ENCODE data around the gene RGL2. TPM values are rescaled to one million over a fixed set of nuclear protein-coding genes. Genes with fewer than 3 reads are reported as not detected.

The RGL2 gene
- total and polyA plus RNA-seq, 2 of the 13 experiments (the other 11 are each of a cell fraction or from before 2014, with no cell fraction given): 22.9 to 47.4 TPM

DNA sequence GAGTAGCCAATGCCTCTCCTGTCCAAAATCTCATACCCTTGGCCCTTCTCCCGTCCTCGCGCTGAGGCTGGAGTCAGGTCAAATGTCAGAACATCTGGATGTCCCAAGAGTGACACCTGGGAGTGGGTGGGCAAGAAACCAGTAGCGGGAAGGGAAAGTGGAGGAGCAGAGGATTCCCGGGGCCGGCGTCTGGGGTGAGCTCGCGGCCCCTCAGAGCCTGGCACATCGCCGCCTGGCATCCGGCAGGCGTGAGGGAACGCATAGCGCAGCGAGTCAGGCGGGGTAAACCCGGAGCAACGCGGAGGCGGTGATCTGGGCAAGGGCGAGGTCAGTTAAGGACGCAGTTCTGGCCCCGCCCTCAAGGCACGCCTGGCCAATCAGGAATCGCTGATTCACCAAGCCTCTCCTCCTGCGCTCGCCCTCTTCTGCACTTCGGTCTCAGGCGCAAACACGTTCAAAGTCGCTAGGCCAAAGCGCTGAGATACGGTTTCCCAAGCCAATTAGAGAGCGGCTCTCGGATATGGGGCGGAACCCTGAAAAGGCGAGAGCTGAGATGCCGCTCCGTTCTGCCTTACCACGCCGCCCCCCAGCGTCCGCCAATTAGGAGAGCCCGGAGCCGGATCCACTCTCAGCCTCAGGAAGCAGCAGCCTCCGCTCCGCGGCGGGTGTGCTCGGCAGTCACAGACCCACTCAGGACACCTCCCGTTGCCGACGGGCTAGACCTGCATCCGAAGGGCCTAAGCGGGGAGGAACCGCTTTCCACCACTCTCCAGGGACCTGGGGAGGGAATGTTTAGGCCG is 49.6 kb downstream of the RGL2 start (continued):
- TF ChIP-seq, protein P1, sequence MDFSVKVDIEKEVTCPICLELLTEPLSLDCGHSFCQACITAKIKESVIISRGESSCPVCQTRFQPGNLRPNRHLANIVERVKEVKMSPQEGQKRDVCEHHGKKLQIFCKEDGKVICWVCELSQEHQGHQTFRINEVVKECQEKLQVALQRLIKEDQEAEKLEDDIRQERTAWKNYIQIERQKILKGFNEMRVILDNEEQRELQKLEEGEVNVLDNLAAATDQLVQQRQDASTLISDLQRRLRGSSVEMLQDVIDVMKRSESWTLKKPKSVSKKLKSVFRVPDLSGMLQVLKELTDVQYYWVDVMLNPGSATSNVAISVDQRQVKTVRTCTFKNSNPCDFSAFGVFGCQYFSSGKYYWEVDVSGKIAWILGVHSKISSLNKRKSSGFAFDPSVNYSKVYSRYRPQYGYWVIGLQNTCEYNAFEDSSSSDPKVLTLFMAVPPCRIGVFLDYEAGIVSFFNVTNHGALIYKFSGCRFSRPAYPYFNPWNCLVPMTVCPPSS (IDR thresholded peaks at IDR 0.05): no peak
- TF ChIP-seq ZNF484 (CRISPR knock-in tag; IDR thresholded peaks at IDR 0.05; ENCODE audit: borderline replicate concordance, low read depth) (no peak), ZNF446 (CRISPR knock-in tag; IDR thresholded peaks at IDR 0.05) (no peak; the same call in 1 of the 2 replicates), ZNF788 (CRISPR knock-in tag; IDR thresholded peaks at IDR 0.05; ENCODE audit: borderline replicate concordance) (peak; percentile 55; the same call in 1 of the 2 replicates), ZNF780A (CRISPR knock-in tag; IDR thresholded peaks at IDR 0.05) (no peak), ZKSCAN1 (IDR thresholded peaks at IDR 0.05; ENCODE audit: low read length) (no peak), GLI4 (CRISPR knock-in tag; IDR thresholded peaks at IDR 0.05; ENCODE audit: borderline replicate concordance) (no peak), HMGA1 (CRISPR knock-in tag; conservative IDR thresholded peaks at IDR 0.05) (no peak), PRMT3 (CRISPR knock-in tag; IDR thresholded peaks at IDR 0.05; ENCODE audit: borderline replicate concordance, low read depth) (no peak), FOXP1 (IDR thresholded peaks at IDR 0.05) (no peak), FOXP1 (CRISPR knock-in tag; IDR thresholded peaks at IDR 0.05) (0 out of 2 replicates have a peak, but pooled peaks have one; percentile 3), ZNF44 (CRISPR knock-in tag; IDR thresholded peaks at IDR 0.05) (no peak), GABPA (IDR thresholded peaks at IDR 0.05; ENCODE audit: low read depth, low read length) (peak; percentile 45), GABPA (CRISPR knock-in tag; IDR thresholded peaks at IDR 0.05; ENCODE audit: low read depth) (peak; percentile 82)
- TF ChIP-seq, protein P2, sequence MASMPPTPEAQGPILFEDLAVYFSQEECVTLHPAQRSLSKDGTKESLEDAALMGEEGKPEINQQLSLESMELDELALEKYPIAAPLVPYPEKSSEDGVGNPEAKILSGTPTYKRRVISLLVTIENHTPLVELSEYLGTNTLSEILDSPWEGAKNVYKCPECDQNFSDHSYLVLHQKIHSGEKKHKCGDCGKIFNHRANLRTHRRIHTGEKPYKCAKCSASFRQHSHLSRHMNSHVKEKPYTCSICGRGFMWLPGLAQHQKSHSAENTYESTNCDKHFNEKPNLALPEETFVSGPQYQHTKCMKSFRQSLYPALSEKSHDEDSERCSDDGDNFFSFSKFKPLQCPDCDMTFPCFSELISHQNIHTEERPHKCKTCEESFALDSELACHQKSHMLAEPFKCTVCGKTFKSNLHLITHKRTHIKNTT (CRISPR knock-in tag; IDR thresholded peaks at IDR 0.05): no peak
- TF ChIP-seq, protein P3, sequence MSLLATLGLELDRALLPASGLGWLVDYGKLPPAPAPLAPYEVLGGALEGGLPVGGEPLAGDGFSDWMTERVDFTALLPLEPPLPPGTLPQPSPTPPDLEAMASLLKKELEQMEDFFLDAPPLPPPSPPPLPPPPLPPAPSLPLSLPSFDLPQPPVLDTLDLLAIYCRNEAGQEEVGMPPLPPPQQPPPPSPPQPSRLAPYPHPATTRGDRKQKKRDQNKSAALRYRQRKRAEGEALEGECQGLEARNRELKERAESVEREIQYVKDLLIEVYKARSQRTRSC (CRISPR knock-in tag; IDR thresholded peaks at IDR 0.05; ENCODE audit: low read depth): 0 out of 2 replicates have a peak, but pooled peaks have one; percentile 22
- TF ChIP-seq, protein P4, sequence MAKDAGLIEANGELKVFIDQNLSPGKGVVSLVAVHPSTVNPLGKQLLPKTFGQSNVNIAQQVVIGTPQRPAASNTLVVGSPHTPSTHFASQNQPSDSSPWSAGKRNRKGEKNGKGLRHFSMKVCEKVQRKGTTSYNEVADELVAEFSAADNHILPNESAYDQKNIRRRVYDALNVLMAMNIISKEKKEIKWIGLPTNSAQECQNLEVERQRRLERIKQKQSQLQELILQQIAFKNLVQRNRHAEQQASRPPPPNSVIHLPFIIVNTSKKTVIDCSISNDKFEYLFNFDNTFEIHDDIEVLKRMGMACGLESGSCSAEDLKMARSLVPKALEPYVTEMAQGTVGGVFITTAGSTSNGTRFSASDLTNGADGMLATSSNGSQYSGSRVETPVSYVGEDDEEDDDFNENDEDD (CRISPR knock-in tag; IDR thresholded peaks at IDR 0.05; ENCODE audit: borderline replicate concordance): peak; percentile 45; the same call in 1 of the 2 replicates
- TF ChIP-seq, protein P5, sequence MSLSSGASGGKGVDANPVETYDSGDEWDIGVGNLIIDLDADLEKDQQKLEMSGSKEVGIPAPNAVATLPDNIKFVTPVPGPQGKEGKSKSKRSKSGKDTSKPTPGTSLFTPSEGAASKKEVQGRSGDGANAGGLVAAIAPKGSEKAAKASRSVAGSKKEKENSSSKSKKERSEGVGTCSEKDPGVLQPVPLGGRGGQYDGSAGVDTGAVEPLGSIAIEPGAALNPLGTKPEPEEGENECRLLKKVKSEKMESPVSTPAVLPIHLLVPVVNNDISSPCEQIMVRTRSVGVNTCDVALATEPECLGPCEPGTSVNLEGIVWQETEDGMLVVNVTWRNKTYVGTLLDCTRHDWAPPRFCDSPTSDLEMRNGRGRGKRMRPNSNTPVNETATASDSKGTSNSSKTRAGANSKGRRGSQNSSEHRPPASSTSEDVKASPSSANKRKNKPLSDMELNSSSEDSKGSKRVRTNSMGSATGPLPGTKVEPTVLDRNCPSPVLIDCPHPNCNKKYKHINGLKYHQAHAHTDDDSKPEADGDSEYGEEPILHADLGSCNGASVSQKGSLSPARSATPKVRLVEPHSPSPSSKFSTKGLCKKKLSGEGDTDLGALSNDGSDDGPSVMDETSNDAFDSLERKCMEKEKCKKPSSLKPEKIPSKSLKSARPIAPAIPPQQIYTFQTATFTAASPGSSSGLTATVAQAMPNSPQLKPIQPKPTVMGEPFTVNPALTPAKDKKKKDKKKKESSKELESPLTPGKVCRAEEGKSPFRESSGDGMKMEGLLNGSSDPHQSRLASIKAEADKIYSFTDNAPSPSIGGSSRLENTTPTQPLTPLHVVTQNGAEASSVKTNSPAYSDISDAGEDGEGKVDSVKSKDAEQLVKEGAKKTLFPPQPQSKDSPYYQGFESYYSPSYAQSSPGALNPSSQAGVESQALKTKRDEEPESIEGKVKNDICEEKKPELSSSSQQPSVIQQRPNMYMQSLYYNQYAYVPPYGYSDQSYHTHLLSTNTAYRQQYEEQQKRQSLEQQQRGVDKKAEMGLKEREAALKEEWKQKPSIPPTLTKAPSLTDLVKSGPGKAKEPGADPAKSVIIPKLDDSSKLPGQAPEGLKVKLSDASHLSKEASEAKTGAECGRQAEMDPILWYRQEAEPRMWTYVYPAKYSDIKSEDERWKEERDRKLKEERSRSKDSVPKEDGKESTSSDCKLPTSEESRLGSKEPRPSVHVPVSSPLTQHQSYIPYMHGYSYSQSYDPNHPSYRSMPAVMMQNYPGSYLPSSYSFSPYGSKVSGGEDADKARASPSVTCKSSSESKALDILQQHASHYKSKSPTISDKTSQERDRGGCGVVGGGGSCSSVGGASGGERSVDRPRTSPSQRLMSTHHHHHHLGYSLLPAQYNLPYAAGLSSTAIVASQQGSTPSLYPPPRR (CRISPR knock-in tag; IDR thresholded peaks at IDR 0.05; ENCODE audit: borderline replicate concordance): peak; percentile 45
- TF ChIP-seq, protein P6, sequence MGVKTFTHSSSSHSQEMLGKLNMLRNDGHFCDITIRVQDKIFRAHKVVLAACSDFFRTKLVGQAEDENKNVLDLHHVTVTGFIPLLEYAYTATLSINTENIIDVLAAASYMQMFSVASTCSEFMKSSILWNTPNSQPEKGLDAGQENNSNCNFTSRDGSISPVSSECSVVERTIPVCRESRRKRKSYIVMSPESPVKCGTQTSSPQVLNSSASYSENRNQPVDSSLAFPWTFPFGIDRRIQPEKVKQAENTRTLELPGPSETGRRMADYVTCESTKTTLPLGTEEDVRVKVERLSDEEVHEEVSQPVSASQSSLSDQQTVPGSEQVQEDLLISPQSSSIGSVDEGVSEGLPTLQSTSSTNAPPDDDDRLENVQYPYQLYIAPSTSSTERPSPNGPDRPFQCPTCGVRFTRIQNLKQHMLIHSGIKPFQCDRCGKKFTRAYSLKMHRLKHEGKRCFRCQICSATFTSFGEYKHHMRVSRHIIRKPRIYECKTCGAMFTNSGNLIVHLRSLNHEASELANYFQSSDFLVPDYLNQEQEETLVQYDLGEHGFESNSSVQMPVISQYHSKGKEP (CRISPR knock-in tag; IDR thresholded peaks at IDR 0.05): no peak

Measured in HepG2 (cell line).